ENCODE results near the gene SPPL2C. TPM values are rescaled to one million over a fixed set of nuclear protein-coding genes. Genes with fewer than 3 reads are reported as not detected.

Gene SPPL2C
- total RNA-seq, 1 donor, result not detected

Other genes starting within 250 kb of the SPPL2C start
- not detected for gene CRHR1, start 60.6 kb upstream of the SPPL2C start, total RNA-seq
- 0.10 TPM for gene MAPT, start 49.7 kb downstream of the SPPL2C start, total RNA-seq
- not detected for gene STH, start 154.4 kb downstream of the SPPL2C start, total RNA-seq

Data from mononuclear cell (primary cell).